ENCODE data around the gene TMEM203.

DNA sequence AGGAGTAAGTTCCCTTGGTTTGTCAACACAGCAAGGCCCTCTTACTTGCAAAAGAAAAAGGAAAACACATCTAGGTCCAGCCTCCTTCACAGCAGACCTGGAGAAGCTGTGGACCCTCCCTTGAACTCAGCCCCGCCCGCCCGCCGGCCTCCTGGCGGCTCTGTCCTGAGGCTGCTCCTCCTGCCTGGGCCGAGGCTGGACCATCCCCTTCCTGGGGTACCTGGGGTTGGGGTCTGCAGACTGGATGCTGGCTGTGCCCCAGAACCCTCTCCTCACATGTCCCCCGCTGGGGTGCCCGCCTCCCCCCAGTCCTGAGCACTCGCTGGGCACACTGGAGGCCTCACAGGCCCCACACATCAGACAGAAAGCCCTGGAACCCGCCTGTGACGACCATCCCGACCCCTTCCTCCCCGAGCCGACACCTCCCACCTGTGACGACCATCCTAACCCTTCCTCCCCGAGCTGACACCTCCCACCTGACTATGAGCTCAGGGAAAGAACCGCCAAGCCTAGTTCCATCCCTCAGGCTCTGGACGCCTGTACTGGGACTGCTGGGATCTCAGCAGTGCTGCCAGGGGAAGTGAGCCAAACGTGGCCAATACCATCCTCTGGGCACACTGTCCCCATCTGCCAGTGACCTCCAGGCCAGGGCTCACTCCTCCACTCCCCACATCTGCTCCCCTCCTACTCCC is 26.4 kb downstream of the TMEM203 start:
- TF ChIP-seq, protein P1, sequence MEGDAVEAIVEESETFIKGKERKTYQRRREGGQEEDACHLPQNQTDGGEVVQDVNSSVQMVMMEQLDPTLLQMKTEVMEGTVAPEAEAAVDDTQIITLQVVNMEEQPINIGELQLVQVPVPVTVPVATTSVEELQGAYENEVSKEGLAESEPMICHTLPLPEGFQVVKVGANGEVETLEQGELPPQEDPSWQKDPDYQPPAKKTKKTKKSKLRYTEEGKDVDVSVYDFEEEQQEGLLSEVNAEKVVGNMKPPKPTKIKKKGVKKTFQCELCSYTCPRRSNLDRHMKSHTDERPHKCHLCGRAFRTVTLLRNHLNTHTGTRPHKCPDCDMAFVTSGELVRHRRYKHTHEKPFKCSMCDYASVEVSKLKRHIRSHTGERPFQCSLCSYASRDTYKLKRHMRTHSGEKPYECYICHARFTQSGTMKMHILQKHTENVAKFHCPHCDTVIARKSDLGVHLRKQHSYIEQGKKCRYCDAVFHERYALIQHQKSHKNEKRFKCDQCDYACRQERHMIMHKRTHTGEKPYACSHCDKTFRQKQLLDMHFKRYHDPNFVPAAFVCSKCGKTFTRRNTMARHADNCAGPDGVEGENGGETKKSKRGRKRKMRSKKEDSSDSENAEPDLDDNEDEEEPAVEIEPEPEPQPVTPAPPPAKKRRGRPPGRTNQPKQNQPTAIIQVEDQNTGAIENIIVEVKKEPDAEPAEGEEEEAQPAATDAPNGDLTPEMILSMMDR (IDR thresholded peaks at IDR 0.05) = no peak
- no peak for TF ChIP-seq POLR2A (IDR thresholded peaks at IDR 0.05)
